K562 (cell line): ENCODE data around the gene PPP1R12C. TPM values are rescaled to one million over a fixed set of nuclear protein-coding genes. Genes with fewer than 3 reads are reported as not detected.

ENCODE experiments used
- ARID2 ChIP-seq: fragments of 450-650 bp; IDR thresholded peaks from 2 replicates; pipeline ENCODE4 v1.6.1; 2017; ENCODE audit warnings: antibody characterized with exemption, mild to moderate bottlenecking
- ARID3B ChIP-seq: fragments of 250-450 bp; sonication (Bioruptor Pico); IDR thresholded peaks from 2 replicates; pipeline ENCODE4 v1.4.0; 2020; ENCODE audit warnings: borderline replicate concordance
- CCAR2 ChIP-seq: fragments of 200-400 bp; formaldehyde crosslinking; IDR thresholded peaks from 2 replicates; pipeline ENCODE4 v1.6.1; 2017; ENCODE audit warnings: mild to moderate bottlenecking, low read depth, low read length
- CHD1 ChIP-seq: fragments of 200-600 bp; sonication (generic); IDR thresholded peaks from one replicate; pipeline ENCODE4 v1.6.1; 2012; ENCODE audit warnings: mild to moderate bottlenecking, moderate library complexity, low read length, inconsistent platforms
- GABPA ChIP-seq: fragments of 200-800 bp; sonication (Bioruptor generic); conservative IDR thresholded peaks from 2 replicates; pipeline ENCODE4 v1.6.1; 2016; ENCODE audit warnings: low read depth, missing genetic modification characterization, missing compliant biosample characterization
- GTF2E2 ChIP-seq: fragments of 200-800 bp; sonication (Bioruptor generic); IDR thresholded peaks from 2 replicates; pipeline ENCODE4 v1.6.1; 2016; ENCODE audit warnings: missing genetic modification characterization, missing compliant biosample characterization
- HBP1 ChIP-seq: fragments of 450-650 bp; formaldehyde crosslinking; IDR thresholded peaks from 2 replicates; pipeline ENCODE4 v1.4.0; 2022; ENCODE audit warnings: missing genetic modification characterization
- JUND ChIP-seq, 2 experiments: IDR thresholded peaks; 2 replicates in 1 of 2; 3 replicates in 1 of 2; pipeline ENCODE4 v1.6.1; 2011; ENCODE audit warnings: borderline replicate concordance in 2 of 2, low read depth in 2 of 2, low read length in 2 of 2, improper control_type of control experiment in 1 of 2, missing biosample characterization in 1 of 2, missing genetic modification characterization in 1 of 2, missing genetic modification reagents in 1 of 2
- MAFG ChIP-seq: fragments of 450-650 bp; conservative IDR thresholded peaks from 2 replicates; pipeline ENCODE4 v1.6.1; 2016; ENCODE audit warnings: missing genetic modification characterization, missing compliant biosample characterization
- MXI1 ChIP-seq: IDR thresholded peaks from 2 replicates; pipeline ENCODE4 v1.6.1; 2011; ENCODE audit warnings: low read depth, mild to moderate bottlenecking, improper control_type of control experiment, low read length
- PHTF2 ChIP-seq: fragments of 250-450 bp; sonication (Bioruptor Pico); IDR thresholded peaks from 2 replicates; pipeline ENCODE4 v1.5.0; 2021; ENCODE audit warnings: mild to moderate bottlenecking
- SIN3A ChIP-seq, 2 experiments: fragments of 150-350 bp in 1 of 2; IDR thresholded peaks; 2 replicates each; pipeline ENCODE4 v1.6.1; 2011 to 2016; ENCODE audit warnings: borderline replicate concordance in 2 of 2, low read depth in 2 of 2, low read length in 2 of 2, mild to moderate bottlenecking in 2 of 2, moderate library complexity in 2 of 2; ENCODE audit not compliant: control insufficient read depth in 1 of 2
- ZNF263 ChIP-seq: sonication (generic); formaldehyde crosslinking; IDR thresholded peaks from 2 replicates; pipeline ENCODE4 v1.8.0; 2022; ENCODE audit warnings: mild to moderate bottlenecking, missing genetic modification reagents, borderline replicate concordance
- ZNF384 ChIP-seq: IDR thresholded peaks from 2 replicates; pipeline ENCODE4 v1.6.1; 2012; ENCODE audit warnings: low read depth, low read length, improper control_type of control experiment
- ZNF699 ChIP-seq: fragments of 250-450 bp; sonication (Bioruptor Pico); IDR thresholded peaks from 2 replicates; pipeline ENCODE4 v1.8.0; 2021; ENCODE audit warnings: mild to moderate bottlenecking, moderate library complexity; ENCODE audit not compliant: insufficient replicate concordance
- polyA plus RNA-seq, 8 experiments: library from polyadenylated mRNA; depleted of rRNA in 4 of 8; stranded (reverse) in 5 of 8; unstranded in 3 of 8; fragments of >200 nt; fragmentation: Nextera tagmentation in 2 of 8; fragmentation: Illumina TruSeq in 1 of 8; extraction: Ambion mirVana in 2 of 8; extraction: Trizol in 1 of 8; gene quantifications; 2 replicates each; pipeline versions ENCODE4 v1.2.1 to v1.2.3, GENCODE V29; 2011 to 2014; ENCODE audit warnings: inconsistent platforms in 1 of 8, missing spikeins in 1 of 8
- total RNA-seq, 7 experiments: library from RNA; depleted of rRNA in 6 of 7; stranded (reverse); fragments of >200 nt in 6 of 7; fragmentation: Illumina TruSeq in 2 of 7; extraction: Trizol in 2 of 7; gene quantifications; 2 replicates each; pipeline versions ENCODE4 v1.2.1 to v1.2.3, GENCODE V29; 2011 to 2021; ENCODE audit warnings: low replicate concordance in 1 of 7
- TF ChIP-seq, protein P1 (sequence below): fragments of 450-650 bp; IDR thresholded peaks from one replicate; pipeline ENCODE4 v1.6.1; 2018; ENCODE audit warnings: mild to moderate bottlenecking, moderate library complexity; ENCODE audit not compliant: partially characterized antibody
- TF ChIP-seq, protein P2 (sequence below): fragments of 450-650 bp; IDR thresholded peaks from 2 replicates; pipeline ENCODE4 v1.6.1; 2018; ENCODE audit not compliant: partially characterized antibody

Gene PPP1R12C
- total and polyA plus RNA-seq, 9 of the 15 experiments (the other 6 are each of a cell fraction or from before 2014, with no cell fraction given), result 1.8 to 136 (median 33.7) TPM

DNA sequence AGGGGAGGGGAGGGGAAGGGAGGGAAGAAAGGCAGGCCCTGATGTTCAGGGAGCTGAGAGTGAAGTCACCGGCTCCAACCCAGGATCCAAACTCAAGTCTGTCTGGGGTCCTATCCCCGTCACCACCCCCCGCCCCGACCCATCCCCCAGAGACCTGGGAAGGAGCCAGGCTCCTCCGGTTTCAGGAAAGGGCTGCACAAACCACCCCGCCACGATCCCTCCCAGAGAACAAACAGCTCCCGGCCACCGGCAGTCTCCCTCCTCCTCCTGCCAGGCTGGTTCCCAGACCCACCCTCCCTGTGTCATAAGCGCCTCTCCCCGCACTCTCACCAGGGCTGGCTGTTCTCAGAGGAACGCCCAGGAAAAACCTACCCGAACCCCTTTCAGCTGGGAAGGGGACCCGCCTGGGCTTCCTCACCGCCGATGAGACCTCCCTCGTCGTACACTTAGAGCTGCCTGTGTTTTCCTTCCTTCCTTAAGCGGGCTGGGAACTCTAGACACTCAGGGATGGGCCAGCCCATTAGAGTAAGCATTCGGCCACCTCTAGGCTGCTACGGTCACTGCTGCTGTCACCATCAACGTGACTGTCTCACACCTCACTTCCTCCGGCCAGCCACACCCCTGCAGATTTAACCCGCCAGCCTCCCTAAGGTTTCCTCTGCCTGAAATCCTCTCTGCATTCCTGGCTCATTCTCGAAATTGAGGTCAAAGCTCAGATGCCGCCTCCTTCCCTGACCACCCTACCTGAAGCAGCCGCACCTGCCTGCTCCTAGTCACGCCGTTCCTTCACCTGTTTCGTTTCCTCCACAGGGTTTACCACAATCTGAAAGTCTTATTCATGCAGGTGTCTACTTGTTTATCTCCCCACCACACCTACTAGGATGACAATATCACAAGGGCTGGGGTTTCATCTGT, 48.2 kb downstream of the PPP1R12C start (continued):
- TF ChIP-seq JUND (IDR thresholded peaks at IDR 0.05; ENCODE audit: borderline replicate concordance, low read depth, low read length), result 0 out of 2 replicates have a peak, but pooled peaks have one; percentile 25
- TF ChIP-seq JUND (tag; IDR thresholded peaks at IDR 0.05; ENCODE audit: borderline replicate concordance, low read depth, low read length), result no peak
- no peak for TF ChIP-seq ARID2
- no peak for TF ChIP-seq HBP1 (CRISPR knock-in tag)
- TF ChIP-seq, protein P1, sequence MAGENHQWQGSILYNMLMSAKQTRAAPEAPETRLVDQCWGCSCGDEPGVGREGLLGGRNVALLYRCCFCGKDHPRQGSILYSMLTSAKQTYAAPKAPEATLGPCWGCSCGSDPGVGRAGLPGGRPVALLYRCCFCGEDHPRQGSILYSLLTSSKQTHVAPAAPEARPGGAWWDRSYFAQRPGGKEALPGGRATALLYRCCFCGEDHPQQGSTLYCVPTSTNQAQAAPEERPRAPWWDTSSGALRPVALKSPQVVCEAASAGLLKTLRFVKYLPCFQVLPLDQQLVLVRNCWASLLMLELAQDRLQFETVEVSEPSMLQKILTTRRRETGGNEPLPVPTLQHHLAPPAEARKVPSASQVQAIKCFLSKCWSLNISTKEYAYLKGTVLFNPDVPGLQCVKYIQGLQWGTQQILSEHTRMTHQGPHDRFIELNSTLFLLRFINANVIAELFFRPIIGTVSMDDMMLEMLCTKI, result no peak
- no peak for TF ChIP-seq ARID3B
- TF ChIP-seq ZNF699, result no peak
- TF ChIP-seq GABPA (tag), result peak; percentile 69
- TF ChIP-seq MAFG (tag), result no peak
- no peak for TF ChIP-seq CHD1
- TF ChIP-seq ZNF263 (CRISPR knock-in tag), result 0 out of 2 replicates have a peak, but pooled peaks have one; percentile 13
- TF ChIP-seq ZNF384, result no peak
- TF ChIP-seq, protein P2, sequence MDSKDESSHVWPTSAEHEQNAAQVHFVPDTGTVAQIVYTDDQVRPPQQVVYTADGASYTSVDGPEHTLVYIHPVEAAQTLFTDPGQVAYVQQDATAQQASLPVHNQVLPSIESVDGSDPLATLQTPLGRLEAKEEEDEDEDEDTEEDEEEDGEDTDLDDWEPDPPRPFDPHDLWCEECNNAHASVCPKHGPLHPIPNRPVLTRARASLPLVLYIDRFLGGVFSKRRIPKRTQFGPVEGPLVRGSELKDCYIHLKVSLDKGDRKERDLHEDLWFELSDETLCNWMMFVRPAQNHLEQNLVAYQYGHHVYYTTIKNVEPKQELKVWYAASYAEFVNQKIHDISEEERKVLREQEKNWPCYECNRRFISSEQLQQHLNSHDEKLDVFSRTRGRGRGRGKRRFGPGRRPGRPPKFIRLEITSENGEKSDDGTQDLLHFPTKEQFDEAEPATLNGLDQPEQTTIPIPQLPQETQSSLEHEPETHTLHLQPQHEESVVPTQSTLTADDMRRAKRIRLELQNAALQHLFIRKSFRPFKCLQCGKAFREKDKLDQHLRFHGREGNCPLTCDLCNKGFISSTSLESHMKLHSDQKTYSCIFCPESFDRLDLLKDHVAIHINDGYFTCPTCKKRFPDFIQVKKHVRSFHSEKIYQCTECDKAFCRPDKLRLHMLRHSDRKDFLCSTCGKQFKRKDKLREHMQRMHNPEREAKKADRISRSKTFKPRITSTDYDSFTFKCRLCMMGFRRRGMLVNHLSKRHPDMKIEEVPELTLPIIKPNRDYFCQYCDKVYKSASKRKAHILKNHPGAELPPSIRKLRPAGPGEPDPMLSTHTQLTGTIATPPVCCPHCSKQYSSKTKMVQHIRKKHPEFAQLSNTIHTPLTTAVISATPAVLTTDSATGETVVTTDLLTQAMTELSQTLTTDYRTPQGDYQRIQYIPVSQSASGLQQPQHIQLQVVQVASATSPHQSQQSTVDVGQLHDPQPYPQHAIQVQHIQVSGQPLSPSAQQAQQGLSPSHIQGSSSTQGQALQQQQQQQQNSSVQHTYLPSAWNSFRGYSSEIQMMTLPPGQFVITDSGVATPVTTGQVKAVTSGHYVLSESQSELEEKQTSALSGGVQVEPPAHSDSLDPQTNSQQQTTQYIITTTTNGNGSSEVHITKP, result peak; percentile 75
- no peak for TF ChIP-seq CCAR2
- TF ChIP-seq GTF2E2 (tag), result no peak
- TF ChIP-seq MXI1, result peak; percentile 49; the same call in 1 of the 2 replicates
- TF ChIP-seq PHTF2 (CRISPR knock-in tag), result no peak
- TF ChIP-seq SIN3A (IDR thresholded peaks at IDR 0.05; ENCODE audit: borderline replicate concordance in 2 of 2, control insufficient read depth in 1 of 2, low read depth in 2 of 2, low read length in 2 of 2), result 0 out of 4 replicates have a peak, but pooled peaks of 1 of the 2 experiments have one; percentile 53
